Measurements from ENCODE around the gene MYH15.

MYH15 gene

GRCh38 chr3:108416111-108416869, 94.1 kb downstream of the MYH15 start:
- DNase-seq (ENCODE audit: low read depth in 2 of 3, low spot score in 2 of 3) = no peak

DNA sequence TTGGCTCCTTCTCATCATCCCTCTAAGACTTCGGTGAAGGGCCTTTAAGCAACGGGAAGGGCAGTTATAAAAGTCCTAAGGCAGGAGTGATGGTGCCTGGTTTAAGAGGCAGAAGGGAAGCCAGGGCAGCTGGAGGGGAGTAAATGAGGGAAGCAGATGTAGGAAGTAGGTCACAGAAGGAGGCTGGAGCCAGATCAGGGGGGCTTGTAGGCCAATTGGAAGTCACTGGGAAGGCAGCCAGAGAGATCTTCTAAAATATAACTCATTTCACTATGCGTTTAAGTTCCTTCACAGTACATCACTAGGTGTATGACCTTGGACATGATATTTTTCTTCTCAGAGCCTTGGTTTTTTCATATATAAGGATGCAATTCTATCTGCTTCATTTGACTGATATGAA, 94.7 kb downstream of the MYH15 start:
- no peak for DNase-seq (ENCODE audit: low read depth in 2 of 3, low spot score in 2 of 3)

GRCh38 chr3:108414007-108414406, 96.4 kb downstream of the MYH15 start:
- DNase-seq (ENCODE audit: low read depth in 2 of 3, low spot score in 2 of 3) = no peak

GRCh38 chr3:108412121-108412750, 98.2 kb downstream of the MYH15 start:
- DNase-seq (ENCODE audit: low read depth in 2 of 3, low spot score in 2 of 3) = no peak

DNA sequence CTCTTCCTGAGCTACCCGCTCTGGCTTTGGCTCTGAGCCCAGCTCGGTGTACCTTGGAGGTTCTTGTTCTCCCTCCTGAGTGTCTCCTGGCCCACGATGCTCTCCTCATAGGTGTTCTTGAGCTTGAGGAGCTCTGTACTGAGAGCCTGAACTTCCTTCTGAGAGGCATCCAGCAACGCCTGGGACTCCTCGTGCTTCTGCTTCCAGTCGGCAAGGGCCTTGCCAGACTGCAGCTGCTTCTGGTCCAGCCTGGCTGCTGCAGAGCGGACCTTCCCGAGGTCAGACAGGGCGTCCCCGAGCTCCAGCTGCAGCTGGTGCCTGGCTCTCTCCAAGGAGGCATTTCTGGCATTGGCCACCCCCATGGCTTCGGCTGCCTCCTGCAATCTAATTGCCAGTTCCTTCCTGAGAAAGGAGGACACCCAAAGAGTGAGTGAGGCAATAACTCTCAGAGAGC, 99.8 kb downstream of the MYH15 start:
- no peak for DNase-seq (ENCODE audit: low read depth in 2 of 3, low spot score in 2 of 3)

GRCh38 chr3:108409800-108410178, 100.6 kb downstream of the MYH15 start:
- no peak for DNase-seq (ENCODE audit: low read depth in 2 of 3, low spot score in 2 of 3)

GRCh38 chr3:108408883-108409799, 101.3 kb downstream of the MYH15 start:
- DNase-seq (ENCODE audit: low read depth in 2 of 3, low spot score in 2 of 3) = no peak

DNA sequence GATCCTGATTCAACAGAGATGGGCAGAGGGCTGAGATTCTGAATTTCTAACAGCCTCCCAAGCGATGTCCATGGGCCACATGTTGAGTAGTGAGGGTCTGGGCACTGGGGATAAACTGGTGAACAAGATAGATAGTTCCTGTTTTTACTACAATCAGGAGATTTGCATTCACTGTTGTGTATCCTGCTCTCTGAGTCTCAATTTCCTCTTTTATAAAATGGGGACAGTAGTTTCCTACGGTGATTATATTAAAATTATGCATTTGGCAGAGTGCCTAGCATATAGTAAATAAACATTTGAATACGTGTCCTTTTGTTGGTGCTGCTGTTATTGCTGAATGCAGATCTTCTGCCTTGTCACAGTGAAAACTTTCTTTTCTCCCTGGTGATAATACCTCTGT, 102.5 kb downstream of the MYH15 start:
- DNase-seq (ENCODE audit: low read depth in 2 of 3, low spot score in 2 of 3) = no peak

GRCh38 chr3:108406661-108407206, 103.7 kb downstream of the MYH15 start:
- no peak for DNase-seq (ENCODE audit: low read depth in 2 of 3, low spot score in 2 of 3)

- DNase-seq (ENCODE audit: low read depth in 2 of 3, low spot score in 2 of 3) = no peak
Measured at GRCh38 chr3:108406063-108406660, 104.2 kb downstream of the MYH15 start.

- no peak for DNase-seq (ENCODE audit: low read depth in 2 of 3, low spot score in 2 of 3)
Measured at GRCh38 chr3:108404368-108404767, 106.0 kb downstream of the MYH15 start.

DNA sequence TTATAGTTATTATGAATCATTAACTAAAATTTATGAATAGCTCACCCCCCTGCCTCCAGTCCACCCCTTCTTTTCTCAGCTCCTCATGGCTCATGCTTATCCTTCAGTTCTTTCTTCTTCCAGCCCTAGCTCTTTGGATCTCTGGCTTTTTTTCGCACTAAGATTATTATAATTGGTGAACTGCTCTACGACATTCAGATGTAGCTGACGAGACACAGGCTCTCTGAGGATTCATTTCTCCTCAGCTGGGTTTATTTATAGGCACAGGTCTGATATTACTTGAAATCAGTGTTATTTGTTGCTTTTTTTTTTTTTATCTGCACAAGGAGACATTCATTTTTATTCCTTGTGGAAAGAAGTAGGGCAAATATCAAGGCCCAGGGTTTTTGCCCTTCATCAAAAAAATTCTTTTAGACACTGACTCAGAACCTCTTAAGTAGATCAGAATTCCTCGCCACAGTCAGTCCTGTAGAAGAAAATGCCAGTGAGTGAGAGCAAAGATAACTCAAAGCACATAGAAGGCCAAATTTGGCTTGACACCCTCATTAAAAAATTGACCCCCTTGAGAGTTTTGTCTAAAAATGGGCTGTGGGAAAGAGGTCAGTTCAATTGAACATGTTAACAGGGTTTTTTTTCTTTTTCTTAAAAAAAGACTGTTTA, 106.6 kb downstream of the MYH15 start:
- DNase-seq (ENCODE audit: low read depth in 2 of 3, low spot score in 2 of 3) = no peak

GRCh38 chr3:108403198-108403597, 107.2 kb downstream of the MYH15 start:
- no peak for DNase-seq (ENCODE audit: low read depth in 2 of 3, low spot score in 2 of 3)

GRCh38 chr3:108401836-108402235, 108.6 kb downstream of the MYH15 start:
- DNase-seq (ENCODE audit: low read depth in 2 of 3, low spot score in 2 of 3) = no peak

- DNase-seq (ENCODE audit: low read depth in 2 of 3, low spot score in 2 of 3) = no peak
Measured at GRCh38 chr3:108398510-108398909, 111.9 kb downstream of the MYH15 start.

DNA sequence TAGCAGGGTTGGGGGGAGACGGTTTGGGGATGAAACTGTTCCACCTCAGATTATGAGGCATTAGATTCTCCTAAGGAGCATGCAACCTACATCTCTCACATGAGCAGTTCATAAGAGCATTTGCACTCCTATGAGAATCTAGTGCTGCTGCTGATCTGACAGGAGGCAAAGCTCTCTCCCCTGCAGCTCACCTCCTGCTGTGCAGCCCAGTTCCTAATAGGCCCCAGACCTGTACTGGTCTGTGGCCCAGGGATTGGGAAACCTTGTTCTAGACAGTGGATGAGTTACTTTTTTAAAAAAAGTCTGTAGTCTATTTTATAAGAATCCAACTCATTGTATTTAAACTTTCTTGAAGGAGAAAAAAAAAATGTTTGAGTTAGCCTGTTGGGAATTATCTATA, 114.1 kb downstream of the MYH15 start:
- no peak for DNase-seq (ENCODE audit: low read depth in 2 of 3, low spot score in 2 of 3)

DNA sequence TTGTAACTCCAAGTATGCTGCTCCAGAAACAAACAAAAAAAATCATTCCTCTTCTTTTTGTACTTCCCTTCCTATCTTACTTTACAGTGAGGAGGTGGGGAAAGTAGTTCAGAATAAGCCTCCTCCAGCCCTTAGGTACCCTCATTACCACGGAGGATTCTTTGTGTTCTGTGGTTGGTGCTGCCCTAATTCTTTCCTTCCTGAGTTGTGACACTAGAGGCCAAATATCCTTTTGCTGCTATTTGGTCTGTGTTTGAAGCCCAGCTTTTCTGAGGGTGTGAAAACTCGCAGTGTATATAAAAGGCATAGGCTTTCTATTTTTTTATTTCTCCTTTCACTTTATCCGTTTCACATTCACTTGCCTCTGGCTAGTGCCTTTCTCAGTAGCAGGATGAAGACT, 115.8 kb downstream of the MYH15 start:
- DNase-seq (ENCODE audit: low read depth in 2 of 3, low spot score in 2 of 3) = no peak

DNA sequence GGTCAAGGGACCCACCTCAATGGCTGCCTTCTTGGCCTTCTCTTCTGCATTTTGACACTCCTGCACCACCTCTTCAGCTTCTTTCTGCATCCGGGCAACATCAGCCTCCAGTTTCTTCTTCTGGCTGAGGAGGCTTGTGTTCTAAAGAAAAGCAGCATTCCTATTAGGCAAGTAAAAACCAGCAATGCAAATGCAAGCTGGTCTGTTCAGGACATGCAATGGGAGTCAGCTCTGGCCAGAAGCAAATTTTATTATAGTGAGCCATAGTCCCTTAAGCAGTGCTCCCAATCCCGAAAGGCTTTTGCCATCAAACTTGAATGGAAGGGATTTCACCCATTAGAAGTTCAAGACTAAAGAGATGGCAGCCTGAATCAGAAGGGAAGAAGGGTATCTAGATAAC, 116.4 kb downstream of the MYH15 start:
- no peak for DNase-seq (ENCODE audit: low read depth in 2 of 3, low spot score in 2 of 3)

- no peak for DNase-seq (ENCODE audit: low read depth in 2 of 3, low spot score in 2 of 3)
Measured at GRCh38 chr3:108393128-108393900, 117.1 kb downstream of the MYH15 start.

All from activated CD8-positive, alpha-beta memory T cell treated with anti-CD3 and anti-CD28 coated beads for 48 hours (primary cell).